Measurements from ENCODE around the gene PIGN. TPM values are rescaled to one million over a fixed set of nuclear protein-coding genes. Genes with fewer than 3 reads are reported as not detected.
A peak's percentile ranks its signal among the peaks of the same experiment; 100 is the strongest.

PIGN gene
- total and polyA plus RNA-seq, 2 donors (not counting 3 experiments of a cell fraction or from before 2014, with no cell fraction given), result 13.7 to 26.1 TPM

DNA sequence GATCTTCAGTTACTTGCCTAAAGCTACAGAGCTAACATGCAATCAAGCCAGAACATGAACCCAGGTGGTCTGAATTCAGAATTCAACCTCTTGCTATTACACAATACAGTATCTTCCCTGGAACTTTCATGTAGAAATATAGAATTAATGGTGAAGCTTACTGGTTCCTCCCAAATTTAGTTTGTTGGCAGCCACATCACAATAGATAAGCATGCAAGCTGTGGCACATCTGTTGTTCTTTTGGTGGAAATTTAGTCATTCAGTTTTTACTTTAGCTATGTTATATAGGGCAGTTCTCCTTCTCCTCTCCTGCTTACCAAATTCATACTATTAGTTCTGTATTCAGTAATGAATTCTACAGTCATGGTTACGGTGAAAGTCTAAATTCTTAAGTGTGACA lies 193.0 kb downstream of the PIGN start:
- CTCF ChIA-PET, result interaction anchor here (1.2 to 1.6 kb wide), 3 partner anchors 31 to 44 kb away, joined by 3 to 4 read pairs (median 3); no protein-coding TSS in a partner anchor
- POLR2A ChIA-PET, result no interaction called here
- no peak overlapping the region for H2AFZ ChIP-seq (ENCODE audit: low read depth, low read length)

More for the DNA sequence above, 193.0 kb downstream of the PIGN start:
- H3K27ac ChIP-seq (ENCODE audit: insufficient read depth, low read depth, low read length), result no peak overlapping the region
- no peaks in the 10 kb centered on the region for H3K9me3 ChIP-seq (replicated peaks; ENCODE audit: control insufficient read depth, insufficient read depth, low read length)
- no peaks in the 10 kb centered on the region for H4K20me1 ChIP-seq (replicated peaks; ENCODE audit: control insufficient read depth, extremely low read depth, insufficient read depth, low read length)
- BruUV-seq (replicated peaks), result no TSS peak
- peaks cover 72% of the 10 kb centered on the region for H3K4me1 ChIP-seq (ENCODE audit: control insufficient read depth, extremely low read depth, insufficient read depth, low read length)
- no peaks in the 10 kb centered on the region for H3K27me3 ChIP-seq (ENCODE audit: control insufficient read depth in 2 of 2, insufficient read depth in 2 of 2, low read length in 2 of 2)
- no peaks in the 10 kb centered on the region for H3K9me1 ChIP-seq (replicated peaks; ENCODE audit: control insufficient read depth, extremely low read depth, insufficient read depth, low read length)
- H3K79me2 ChIP-seq (ENCODE audit: control insufficient read depth, insufficient read depth, low read length), result no peaks in the 10 kb centered on the region
- TF ChIP-seq, protein P1, sequence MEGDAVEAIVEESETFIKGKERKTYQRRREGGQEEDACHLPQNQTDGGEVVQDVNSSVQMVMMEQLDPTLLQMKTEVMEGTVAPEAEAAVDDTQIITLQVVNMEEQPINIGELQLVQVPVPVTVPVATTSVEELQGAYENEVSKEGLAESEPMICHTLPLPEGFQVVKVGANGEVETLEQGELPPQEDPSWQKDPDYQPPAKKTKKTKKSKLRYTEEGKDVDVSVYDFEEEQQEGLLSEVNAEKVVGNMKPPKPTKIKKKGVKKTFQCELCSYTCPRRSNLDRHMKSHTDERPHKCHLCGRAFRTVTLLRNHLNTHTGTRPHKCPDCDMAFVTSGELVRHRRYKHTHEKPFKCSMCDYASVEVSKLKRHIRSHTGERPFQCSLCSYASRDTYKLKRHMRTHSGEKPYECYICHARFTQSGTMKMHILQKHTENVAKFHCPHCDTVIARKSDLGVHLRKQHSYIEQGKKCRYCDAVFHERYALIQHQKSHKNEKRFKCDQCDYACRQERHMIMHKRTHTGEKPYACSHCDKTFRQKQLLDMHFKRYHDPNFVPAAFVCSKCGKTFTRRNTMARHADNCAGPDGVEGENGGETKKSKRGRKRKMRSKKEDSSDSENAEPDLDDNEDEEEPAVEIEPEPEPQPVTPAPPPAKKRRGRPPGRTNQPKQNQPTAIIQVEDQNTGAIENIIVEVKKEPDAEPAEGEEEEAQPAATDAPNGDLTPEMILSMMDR (IDR thresholded peaks at IDR 0.05; ENCODE audit: extremely low read depth in 1 of 2, insufficient read depth in 1 of 2, low read depth in 1 of 2, low read length in 2 of 2), result no peak
- TF ChIP-seq POLR2A (IDR thresholded peaks at IDR 0.05; ENCODE audit: low read depth, low read length) (no peak), EZH2 (IDR thresholded peaks at IDR 0.05; ENCODE audit: borderline replicate concordance, low read depth, low read length, severe bottlenecking) (no peak), MYC (IDR thresholded peaks at IDR 0.05; ENCODE audit: low read depth, low read length) (no peak), JUN (IDR thresholded peaks at IDR 0.05; ENCODE audit: borderline replicate concordance, insufficient read depth, insufficient read length, low read depth) (no peak), POLR2AphosphoS5 (IDR thresholded peaks at IDR 0.05; ENCODE audit: insufficient read depth, low read depth, low read length) (no peak), FOS (IDR thresholded peaks at IDR 0.05; ENCODE audit: borderline replicate concordance, insufficient read depth, low read length) (no peak), GATA2 (IDR thresholded peaks at IDR 0.05; ENCODE audit: insufficient read depth, insufficient read length, low read depth, low read length) (no peak)
- TF ChIP-seq, protein P2, sequence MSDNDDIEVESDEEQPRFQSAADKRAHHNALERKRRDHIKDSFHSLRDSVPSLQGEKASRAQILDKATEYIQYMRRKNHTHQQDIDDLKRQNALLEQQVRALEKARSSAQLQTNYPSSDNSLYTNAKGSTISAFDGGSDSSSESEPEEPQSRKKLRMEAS (IDR thresholded peaks at IDR 0.05; ENCODE audit: insufficient read depth, insufficient read length), result no peak
- FAIRE-seq, result no peak
- H3K4me2 ChIP-seq (ENCODE audit: insufficient read depth, low read length), result peak overlapping the region; percentile 0
- no peaks in the 10 kb centered on the region for H3K36me3 ChIP-seq (ENCODE audit: control insufficient read depth in 2 of 2, extremely low read depth in 1 of 2, insufficient read depth in 2 of 2, low read length in 2 of 2)
- intact Hi-C loops (cut with micrococcal nuclease), result loop anchor here (5.0 to 10.0 kb wide), 3 partner anchors 162 to 359 kb away; no protein-coding TSS in a partner anchor
- no peak overlapping the region for H3K9ac ChIP-seq (replicated peaks; ENCODE audit: extremely low read depth, insufficient read depth, low read length)
- no peak overlapping the region for H3K4me3 ChIP-seq (replicated peaks in 1 of 3; ENCODE audit: insufficient read depth in 1 of 3, low read depth in 1 of 3, low read length in 3 of 3)
- no peak for DNase-seq (ENCODE audit: low read depth, low spot score)
- dilution Hi-C loops (cut with MboI; ENCODE audit: extremely low pct_ligation_motif_present, low sequenced_read_pairs), result no loop called here

Measured in endothelial cell of umbilical vein (primary cell).